Gastroesophageal sphincter (tissue), 4 donors: ENCODE results near the gene STON2. TPM values are rescaled to one million over a fixed set of nuclear protein-coding genes. Genes with fewer than 3 reads are reported as not detected.
"Not testable (repeated sequence)": the region's sequence is repeated elsewhere in the genome, so short reads cannot be mapped to it uniquely, and the experiment has no call there.

ENCODE experiments used
- ATAC-seq: fragments of 150-250 bp; one replicate; pipeline ENCODE4 v1.9.1; 2016; ENCODE audit warnings: mild to moderate bottlenecking, moderate library complexity
- H3K27ac ChIP-seq, 4 donors: fragments of 200-600 bp; sonication (generic) in 3 of 4; 1 replicate in 3 of 4; 2 replicates in 1 of 4; pipeline ENCODE4 v1.5.1; 2016 to 2019
- H3K27me3 ChIP-seq: fragments of 200-600 bp; sonication (generic); one replicate; pipeline ENCODE4 v1.5.1; 2019
- H3K36me3 ChIP-seq, 2 donors: fragments of 200-600 bp; sonication (generic); one replicate each; pipeline ENCODE4 v1.5.1; 2019; ENCODE audit warnings: control low read depth in 1 of 2
- H3K4me1 ChIP-seq, 3 donors: fragments of 200-600 bp; sonication (generic); 1 replicate in 2 of 3; 2 replicates in 1 of 3; pipeline ENCODE4 v1.5.1; 2016 to 2019; ENCODE audit warnings: control low read depth in 2 of 3
- H3K4me3 ChIP-seq, 2 donors: fragments of 200-600 bp; sonication (generic); one replicate each; pipeline ENCODE4 v1.5.1; 2019; ENCODE audit warnings: mild to moderate bottlenecking in 1 of 2, moderate library complexity in 1 of 2
- H3K9me3 ChIP-seq, 3 donors: fragments of 200-600 bp; sonication (generic); one replicate each; pipeline ENCODE4 v1.5.1; 2017 to 2019; ENCODE audit warnings: control low read depth in 2 of 3
- EP300 ChIP-seq: sonication (generic); formaldehyde crosslinking; IDR thresholded peaks from one replicate; pipeline ENCODE4 v1.6.1; 2017; ENCODE audit warnings: antibody characterized with exemption, mild to moderate bottlenecking
- POLR2A ChIP-seq, 2 donors: fragments of 450-650 bp; IDR thresholded peaks; one replicate each; pipeline ENCODE4 v1.6.1; 2017; ENCODE audit warnings: antibody characterized with exemption in 2 of 2, mild to moderate bottlenecking in 2 of 2, moderate library complexity in 1 of 2
- POLR2AphosphoS5 ChIP-seq: sonication (generic); formaldehyde crosslinking; IDR thresholded peaks from one replicate; pipeline ENCODE4 v1.6.1; 2017; ENCODE audit warnings: antibody characterized with exemption
- WGBS, 2 donors: methylation state at CpG; one replicate each; pipeline ENCODE4 v1.1.5; 2018; ENCODE audit warnings: low coverage in 1 of 2; 5-methylcytosine and 5-hydroxymethylcytosine counted together
- total RNA-seq, 4 donors: library from RNA; depleted of rRNA; stranded (reverse); fragments of >200 nt; gene quantifications; one replicate each; pipeline ENCODE4 v1.1.0, GENCODE V29; 2016
- TF ChIP-seq, protein P1 (sequence below), 4 experiments: fragments of 200-600 bp in 2 of 4; fragments of 450-650 bp in 2 of 4; sonication (generic) in 1 of 4; IDR thresholded peaks; one replicate each; pipeline ENCODE4 v1.5.1; 2017 to 2019; ENCODE audit warnings: antibody characterized with exemption in 4 of 4, mild to moderate bottlenecking in 2 of 4, moderate library complexity in 2 of 4

STON2 gene
- total RNA-seq, 4 donors from 2014 or later = 2.8 to 11.6 (median 11.5) TPM

DNA sequence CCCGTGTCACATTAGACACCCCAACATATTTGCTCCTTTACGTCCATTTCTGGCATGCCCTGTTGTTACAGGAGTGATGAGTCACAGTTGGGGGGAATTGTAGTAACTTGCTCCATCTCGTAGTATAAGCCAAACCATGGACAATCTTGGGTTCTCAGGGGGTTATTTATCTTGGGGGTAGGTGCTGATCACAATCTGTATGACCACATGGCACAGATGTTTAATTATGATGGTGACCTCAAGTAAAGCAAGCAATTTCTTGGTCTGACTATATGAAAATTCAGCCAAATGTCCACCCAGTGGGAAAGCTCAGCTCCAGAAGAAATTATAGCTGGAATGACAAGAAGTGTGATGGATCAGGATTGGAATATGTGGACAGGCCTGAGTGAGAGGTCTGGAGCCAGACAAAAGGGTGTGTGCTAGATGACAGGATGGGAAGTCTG lies 32.1 kb upstream of the STON2 start:
- no peak for ATAC-seq
- 56 to 72% methylated on average over 2 to 3 of the region's 3 CpGs for WGBS, 2 donors
- peaks cover 90% of the 10 kb centered on the region for H3K27me3 ChIP-seq

GRCh38 chr14:81430235-81430634 lies 30.1 kb upstream of the STON2 start:
- Histone ChIP-seq H3K27ac (no peak overlapping the region), H3K4me3 (no peak overlapping the region), H3K36me3 (no peaks in the 10 kb centered on the region), H3K9me3 (no peaks in the 10 kb centered on the region), H3K4me1 (peaks cover 0 to 13% (median 0%) of the 10 kb centered on the region in 3 donors), H3K27me3 (peaks cover 80% of the 10 kb centered on the region)
- no peak for TF ChIP-seq POLR2AphosphoS5
- TF ChIP-seq POLR2A (IDR thresholded peaks at IDR 0.05) = no peak
- TF ChIP-seq EP300 = no peak
- TF ChIP-seq, protein P1, sequence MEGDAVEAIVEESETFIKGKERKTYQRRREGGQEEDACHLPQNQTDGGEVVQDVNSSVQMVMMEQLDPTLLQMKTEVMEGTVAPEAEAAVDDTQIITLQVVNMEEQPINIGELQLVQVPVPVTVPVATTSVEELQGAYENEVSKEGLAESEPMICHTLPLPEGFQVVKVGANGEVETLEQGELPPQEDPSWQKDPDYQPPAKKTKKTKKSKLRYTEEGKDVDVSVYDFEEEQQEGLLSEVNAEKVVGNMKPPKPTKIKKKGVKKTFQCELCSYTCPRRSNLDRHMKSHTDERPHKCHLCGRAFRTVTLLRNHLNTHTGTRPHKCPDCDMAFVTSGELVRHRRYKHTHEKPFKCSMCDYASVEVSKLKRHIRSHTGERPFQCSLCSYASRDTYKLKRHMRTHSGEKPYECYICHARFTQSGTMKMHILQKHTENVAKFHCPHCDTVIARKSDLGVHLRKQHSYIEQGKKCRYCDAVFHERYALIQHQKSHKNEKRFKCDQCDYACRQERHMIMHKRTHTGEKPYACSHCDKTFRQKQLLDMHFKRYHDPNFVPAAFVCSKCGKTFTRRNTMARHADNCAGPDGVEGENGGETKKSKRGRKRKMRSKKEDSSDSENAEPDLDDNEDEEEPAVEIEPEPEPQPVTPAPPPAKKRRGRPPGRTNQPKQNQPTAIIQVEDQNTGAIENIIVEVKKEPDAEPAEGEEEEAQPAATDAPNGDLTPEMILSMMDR (IDR thresholded peaks at IDR 0.05) = no peak
- no peak for ATAC-seq
- 65 to 79% methylated on average over 5 of the region's 5 CpGs for WGBS, 2 donors

More for the DNA sequence above, 32.1 kb upstream of the STON2 start:
- H3K36me3 ChIP-seq = no peaks in the 10 kb centered on the region
- H3K27ac ChIP-seq = no peak overlapping the region
- TF ChIP-seq, protein P1 (IDR thresholded peaks at IDR 0.05) = no peak
- no peak overlapping the region for H3K4me3 ChIP-seq
- H3K9me3 ChIP-seq = no peaks in the 10 kb centered on the region
- H3K4me1 ChIP-seq = peaks cover 0 to 28% (median 14%) of the 10 kb centered on the region in 3 donors

DNA sequence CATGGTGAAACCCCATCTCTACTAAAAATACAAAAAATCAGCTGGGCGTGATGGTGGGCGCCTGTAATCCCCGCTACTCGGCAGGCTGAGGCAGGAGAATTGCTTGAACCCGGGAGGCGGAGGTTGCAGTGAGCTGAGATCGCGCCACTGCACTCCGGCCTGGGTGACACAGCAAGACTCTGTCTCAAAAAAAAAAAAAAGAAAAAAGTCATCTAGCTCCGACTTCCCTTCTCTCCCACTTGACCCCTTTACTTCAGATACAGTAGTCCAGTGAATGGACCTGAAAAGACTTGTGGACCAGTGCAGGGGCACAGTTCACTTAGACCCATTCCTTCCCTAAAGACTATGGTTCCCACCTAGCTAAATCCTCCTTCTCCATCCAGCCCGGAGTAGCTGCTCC lies 29.6 kb upstream of the STON2 start:
- H3K27me3 ChIP-seq = peaks cover 76% of the 10 kb centered on the region
- 87% methylated on average over 11 of the region's 11 CpGs; no CpG with 5 or more reads in 1 of the 2 donors for WGBS, 2 donors
- not testable (repeated sequence) for ATAC-seq

DNA sequence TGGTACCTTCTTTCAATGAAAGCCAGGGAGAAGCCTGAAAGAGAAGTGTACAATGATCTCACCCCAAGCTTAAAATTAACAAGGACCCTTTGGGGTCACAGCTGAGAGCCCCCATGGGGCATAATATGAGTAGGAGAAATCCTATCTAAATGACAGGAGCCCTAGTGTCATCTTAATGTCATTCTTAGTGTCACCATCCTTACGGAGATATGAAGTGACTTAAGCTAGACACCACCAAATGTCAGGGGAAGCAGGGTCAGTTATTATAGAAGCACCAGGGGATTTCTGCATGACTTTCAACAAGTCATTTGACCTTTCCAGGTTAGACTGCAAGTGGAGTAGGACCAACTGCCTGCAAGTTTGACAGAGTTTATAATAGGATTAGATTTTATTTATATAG lies 28.9 kb upstream of the STON2 start:
- ATAC-seq = no peak
- TF ChIP-seq, protein P1 (IDR thresholded peaks at IDR 0.05) = no peak
- no peak for TF ChIP-seq EP300
- TF ChIP-seq POLR2AphosphoS5 = no peak
- no peak for TF ChIP-seq POLR2A (IDR thresholded peaks at IDR 0.05)
- H3K27ac ChIP-seq = no peak overlapping the region
- H3K4me1 ChIP-seq = peaks cover 0 to 10% (median 0%) of the 10 kb centered on the region in 3 donors
- peaks cover 69% of the 10 kb centered on the region for H3K27me3 ChIP-seq
- no peaks in the 10 kb centered on the region for H3K9me3 ChIP-seq
- WGBS, 2 donors = 67% methylated on average over 1 of the region's 1 CpG; no CpG with 5 or more reads in 1 of the 2 donors
- H3K4me3 ChIP-seq = no peak overlapping the region
- H3K36me3 ChIP-seq = no peaks in the 10 kb centered on the region

More for the DNA sequence above, 29.6 kb upstream of the STON2 start:
- not testable (repeated sequence) for H3K27ac ChIP-seq, H3K9me3 ChIP-seq, H3K36me3 ChIP-seq, H3K4me1 ChIP-seq, H3K4me3 ChIP-seq

- Histone ChIP-seq H3K27ac (peak overlapping the region in 2 of 4 donors; percentile 33 to 54), H3K36me3 (no peaks in the 10 kb centered on the region), H3K27me3 (peaks cover 54% of the 10 kb centered on the region), H3K4me1 (peaks cover 0 to 10% (median 0%) of the 10 kb centered on the region in 3 donors), H3K9me3 (no peaks in the 10 kb centered on the region), H3K4me3 (no peak overlapping the region)
- WGBS, 2 donors = 15 to 50% methylated on average over 4 to 6 of the region's 8 CpGs
- ATAC-seq = peak; percentile 64
- no peak for TF ChIP-seq POLR2AphosphoS5
- no peak for TF ChIP-seq POLR2A (IDR thresholded peaks at IDR 0.05)
- TF ChIP-seq, protein P1 (IDR thresholded peaks at IDR 0.05) = no peak
- TF ChIP-seq EP300 = no peak
These were observed 27.4 kb upstream of the STON2 start for GRCh38 chr14:81427348-81428058.
